NCI-H128 (cell line): ENCODE measurements around the gene FAM217B.
"Not testable (repeated sequence)": the region's sequence is repeated elsewhere in the genome, so short reads cannot be mapped to it uniquely, and the experiment has no call there.

Source experiments
- DNase-seq: peaks from one replicate; lab custom pipeline; 2025; ENCODE audit not compliant: unreplicated experiment; lab: John Stamatoyannopoulos, UW

FAM217B gene

DNA sequence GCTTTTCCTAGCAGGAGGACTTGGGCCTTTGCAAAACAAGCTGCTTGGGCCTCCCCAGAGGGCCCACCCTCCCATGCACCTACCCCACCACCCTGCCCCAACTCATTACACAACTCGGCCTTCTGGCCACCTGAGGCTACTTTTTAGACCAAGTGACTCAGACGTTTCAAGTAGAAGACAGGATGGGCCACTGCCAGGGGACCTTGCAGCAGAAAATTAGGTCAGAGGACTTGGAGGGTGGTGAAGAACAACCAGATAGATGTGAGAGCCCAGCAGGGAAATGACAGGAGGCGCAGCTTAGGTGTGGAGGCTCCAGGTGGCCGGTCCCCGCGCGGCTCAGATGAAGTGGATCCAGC, 1.5 kb upstream of the FAM217B start:
- no peak for DNase-seq

DNA sequence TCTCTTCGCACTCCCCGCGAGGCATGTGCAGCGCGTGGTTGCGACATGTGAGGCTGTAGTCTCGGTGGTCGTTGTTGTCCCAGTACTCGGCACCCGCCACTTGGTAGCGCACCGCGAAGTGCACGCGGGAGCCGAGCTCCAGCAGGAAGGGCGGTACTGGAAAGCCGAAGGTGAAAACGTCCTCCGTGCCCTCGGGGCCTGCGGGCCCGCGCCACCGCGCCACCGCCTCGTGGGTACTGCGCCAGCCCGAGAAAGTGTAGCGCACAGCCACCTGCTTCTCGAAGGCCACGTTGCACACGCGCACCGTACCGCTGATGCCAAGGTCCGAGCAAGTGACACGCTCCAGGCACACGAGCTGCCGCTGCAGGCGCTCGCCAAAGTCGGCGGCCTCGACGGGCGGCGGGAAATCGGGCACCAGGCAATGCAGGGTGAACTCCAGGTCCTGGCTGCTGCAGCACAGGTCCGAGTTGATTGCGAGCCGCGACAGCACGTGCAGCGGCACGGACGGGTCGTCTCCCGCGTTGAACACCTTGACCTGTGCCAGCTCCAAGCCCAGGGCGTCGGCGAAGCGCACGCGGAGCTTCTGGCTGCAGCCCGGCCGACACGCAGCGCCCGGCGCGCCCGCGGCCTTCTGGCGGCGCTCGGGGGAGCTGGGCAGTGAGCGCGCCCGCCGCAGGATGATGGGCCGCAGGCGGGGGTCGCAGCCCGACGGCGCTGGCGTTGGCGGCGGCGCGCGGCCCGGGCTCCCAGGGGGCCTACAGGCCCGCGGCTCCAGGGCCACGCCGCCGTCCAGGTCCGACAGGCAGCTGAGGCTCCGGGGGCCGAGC, 924 bp upstream of the FAM217B start:
- DNase-seq: no peak

DNA sequence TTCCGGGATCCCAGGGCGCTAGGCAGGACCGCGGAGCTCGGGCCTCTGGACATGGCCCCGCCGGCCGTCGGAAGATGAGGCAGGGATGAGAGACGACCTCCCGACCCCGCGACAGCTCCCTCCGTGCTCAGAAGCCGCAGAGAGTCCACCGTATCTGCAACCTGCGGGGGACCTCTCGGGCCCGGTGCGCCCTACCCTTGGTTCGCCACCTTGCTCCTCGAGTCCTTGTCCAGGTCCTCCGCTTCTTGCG, 385 bp upstream of the FAM217B start:
- no peak for DNase-seq

DNA sequence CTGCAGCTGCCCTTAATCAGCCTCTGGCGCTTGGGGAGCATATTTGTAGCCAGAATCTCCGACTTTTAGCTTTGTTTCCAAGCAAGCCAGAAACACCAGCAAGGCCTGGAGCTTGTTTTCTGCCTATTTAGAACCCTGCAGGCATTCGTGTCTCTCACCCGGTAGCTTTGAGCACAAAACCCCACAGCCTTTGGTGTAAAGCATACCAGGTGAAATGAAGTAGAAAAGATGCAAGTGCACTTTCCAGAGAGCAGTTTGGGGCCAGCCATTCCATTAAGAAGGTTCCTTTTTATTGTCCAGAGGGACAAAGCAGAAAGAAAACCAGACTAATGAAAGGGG, 736 bp downstream of the FAM217B start:
- DNase-seq: no peak

DNA sequence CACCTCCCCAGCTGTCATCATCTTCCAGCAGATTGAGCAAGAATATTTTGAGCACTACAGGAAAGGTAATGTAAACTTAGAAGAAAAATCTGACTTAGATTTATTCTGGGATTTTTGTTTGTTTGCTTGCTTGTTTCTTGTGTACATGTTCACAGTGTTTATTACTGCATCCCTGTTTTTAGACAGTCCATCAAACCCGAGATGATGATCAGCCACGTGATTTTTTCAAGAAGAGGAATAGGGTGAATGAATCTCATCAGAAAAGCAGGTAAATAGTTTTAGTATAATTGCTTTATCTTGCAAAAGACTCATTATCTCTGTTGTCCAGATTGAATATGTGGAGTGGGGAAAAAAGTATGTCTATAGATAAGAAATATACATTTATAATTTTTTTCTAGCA, 2.1 kb downstream of the FAM217B start:
- no peak for DNase-seq

DNA sequence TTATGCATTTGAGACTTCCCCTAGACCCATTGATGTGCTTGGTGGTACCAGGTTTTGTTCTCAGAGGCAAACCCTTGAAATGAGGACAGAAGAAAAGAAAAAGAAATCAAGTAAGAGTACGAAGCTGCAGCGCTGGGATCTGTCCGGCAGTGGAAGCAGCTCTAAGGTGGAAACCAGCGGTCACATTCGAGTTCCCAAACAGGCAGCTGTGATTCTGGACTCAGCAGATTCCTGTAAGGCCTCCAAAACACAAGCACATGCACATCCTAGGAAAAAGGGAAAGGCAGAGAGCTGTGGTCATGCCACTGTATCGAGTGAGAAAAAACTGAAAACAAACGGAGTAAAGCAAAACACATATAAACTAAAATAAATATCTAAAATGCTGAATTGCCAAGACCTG, 4.5 kb downstream of the FAM217B start:
- no peak for DNase-seq

DNA sequence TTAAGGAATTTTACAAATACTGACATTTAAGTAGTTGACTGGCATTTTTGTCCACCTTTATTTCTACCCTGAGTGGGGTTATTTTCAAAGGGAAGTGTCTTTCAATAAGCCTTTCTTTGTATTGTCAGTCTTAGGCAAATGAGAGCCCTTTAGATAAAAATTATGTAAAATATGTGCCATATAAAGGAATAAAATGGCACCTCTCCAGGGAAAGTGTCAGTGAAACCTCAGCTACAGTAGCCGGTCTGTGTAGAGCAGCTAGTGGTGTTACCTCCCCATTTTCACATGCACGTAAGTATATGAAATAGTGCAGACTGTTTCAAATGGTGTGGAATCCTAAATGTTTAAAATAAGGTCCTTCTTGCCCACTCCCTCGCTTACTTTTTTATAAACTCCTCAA, 5.0 kb downstream of the FAM217B start:
- no peak for DNase-seq

DNA sequence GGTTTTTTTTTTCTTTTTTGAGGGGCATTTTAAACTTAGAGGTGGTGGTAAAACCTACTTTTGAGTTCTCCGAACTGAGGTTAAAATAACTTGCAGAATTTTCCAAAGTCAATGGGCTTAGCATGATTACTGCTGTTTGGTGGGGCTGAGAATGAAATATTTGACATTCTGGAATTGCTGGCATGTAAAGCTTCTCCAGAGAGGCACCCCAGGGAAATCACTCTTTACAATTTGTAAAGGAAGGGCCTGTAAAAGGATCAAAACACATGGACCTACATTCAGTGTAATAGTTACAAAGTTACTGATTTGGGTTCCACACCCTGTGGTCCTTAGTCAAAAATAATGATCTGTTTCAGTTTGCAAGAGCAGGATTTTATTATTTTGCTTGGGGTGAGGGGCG, 5.5 kb downstream of the FAM217B start:
- no peak for DNase-seq

DNA sequence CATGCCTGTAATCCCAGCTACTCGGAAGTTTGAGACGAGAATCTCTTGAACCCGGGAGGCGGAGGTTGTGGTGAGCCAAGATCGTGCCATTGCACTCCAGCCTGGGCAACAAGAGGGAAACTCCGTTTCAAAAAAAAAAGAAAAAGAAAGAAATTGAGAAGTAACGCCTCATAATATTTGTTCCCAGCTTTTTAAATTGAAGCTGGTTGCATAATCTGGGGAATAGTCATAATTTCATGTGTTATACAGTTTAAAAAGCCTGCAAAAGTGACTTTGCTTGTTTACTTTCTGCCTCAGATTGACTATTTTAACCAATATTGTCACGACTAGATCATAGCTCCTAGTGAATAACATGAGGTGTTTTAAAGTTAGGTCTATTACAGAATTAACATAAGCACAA, 7.2 kb downstream of the FAM217B start:
- DNase-seq: no peak

DNA sequence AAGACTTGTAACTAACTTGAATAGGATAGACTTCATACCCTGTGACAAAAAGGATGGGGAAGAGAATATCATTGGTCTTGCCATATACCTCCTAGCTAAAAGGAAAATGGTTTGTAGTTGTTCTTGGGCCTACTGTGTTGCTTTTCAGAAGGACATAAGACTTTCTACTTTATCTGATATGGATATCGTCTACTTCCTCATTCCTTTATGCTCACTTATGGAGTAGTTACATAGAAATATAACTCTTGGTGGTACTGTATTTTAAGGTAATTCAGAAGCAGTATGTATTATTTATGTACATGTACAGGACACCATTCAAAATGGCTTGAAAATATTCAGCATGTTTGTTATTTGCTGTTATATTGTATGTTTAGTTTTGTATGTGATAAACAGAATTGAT, 8.0 kb downstream of the FAM217B start:
- DNase-seq: no peak

DNA sequence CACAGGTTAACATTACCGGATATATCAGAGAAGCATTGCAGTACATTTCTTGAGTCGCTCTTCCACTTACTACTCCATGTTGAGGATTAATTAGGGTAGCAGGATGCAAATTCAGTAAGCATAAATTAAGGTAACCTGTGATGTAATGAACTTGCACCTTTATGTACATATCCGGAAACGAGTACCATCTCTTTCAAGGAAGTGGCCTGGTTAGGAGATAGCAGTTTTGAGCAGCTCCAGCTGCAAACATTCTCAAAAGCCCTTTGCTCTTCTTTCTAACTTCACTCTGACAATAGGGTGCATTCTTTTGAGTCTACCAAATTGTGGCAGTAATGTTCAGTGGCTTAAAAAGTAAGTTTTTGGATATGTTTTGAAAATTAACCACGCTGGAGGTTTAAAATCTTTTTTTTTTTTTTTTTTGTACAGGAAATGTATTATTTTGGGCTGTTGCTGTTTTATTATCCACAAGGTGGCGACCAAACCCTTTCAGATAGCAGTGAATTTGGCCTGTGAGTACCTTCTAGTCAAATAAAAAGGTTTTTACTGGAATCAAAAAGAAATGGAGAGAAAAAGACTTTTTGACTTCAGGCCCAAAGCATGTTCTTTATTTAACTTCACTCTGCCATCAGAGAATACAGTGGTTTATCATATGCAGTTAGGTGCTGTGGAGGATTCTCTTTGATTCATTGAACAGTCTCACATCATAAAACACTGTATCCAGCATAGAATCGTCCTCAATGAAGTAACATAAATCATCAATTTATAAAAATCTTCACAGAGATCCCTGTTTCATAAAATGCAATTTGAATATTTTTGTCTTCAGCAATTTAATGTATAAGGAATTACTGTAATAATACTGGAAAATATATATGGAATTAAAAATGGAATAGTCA, 8.9 kb downstream of the FAM217B start:
- no peak for DNase-seq

DNA sequence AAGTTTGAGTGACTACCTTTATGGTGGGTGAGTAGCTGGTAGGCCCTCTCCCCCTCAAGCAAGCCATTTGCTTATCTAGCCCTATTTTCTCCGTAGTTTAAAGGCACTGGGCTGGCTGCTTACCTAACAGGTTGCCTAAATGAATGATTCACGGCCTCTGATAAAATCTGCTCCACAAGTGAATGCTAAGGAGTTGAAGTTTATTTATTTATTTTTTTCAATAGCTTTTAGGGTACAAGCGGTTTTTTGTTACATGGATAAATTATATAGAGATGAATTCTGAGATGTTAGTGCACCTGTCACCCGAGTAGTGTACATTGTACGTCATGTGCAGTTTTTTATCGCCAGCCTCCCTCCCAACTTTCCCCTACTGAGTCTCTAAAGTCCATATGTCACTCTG, 9.7 kb downstream of the FAM217B start:
- no peak for DNase-seq

DNA sequence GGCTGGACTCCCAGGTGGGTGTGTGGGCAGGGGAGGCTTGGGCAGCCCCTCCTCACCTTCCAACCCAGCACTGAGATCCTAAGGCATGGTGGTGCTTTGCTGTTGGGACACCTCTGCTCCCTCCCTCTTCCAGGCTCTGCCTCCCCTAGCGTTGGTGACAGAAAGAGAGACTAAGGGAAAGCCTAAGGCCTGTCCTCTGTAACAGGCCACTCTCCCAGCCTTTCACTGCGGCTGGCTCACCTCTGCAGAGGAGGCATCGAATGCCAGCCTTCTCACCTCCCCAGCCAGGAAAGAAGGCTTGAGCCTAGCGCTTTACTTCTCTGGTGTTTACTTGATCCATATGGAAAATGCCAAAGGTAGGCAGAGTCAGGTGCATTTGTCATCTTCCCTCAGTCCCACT, 14.5 kb downstream of the FAM217B start:
- no peak for DNase-seq

DNA sequence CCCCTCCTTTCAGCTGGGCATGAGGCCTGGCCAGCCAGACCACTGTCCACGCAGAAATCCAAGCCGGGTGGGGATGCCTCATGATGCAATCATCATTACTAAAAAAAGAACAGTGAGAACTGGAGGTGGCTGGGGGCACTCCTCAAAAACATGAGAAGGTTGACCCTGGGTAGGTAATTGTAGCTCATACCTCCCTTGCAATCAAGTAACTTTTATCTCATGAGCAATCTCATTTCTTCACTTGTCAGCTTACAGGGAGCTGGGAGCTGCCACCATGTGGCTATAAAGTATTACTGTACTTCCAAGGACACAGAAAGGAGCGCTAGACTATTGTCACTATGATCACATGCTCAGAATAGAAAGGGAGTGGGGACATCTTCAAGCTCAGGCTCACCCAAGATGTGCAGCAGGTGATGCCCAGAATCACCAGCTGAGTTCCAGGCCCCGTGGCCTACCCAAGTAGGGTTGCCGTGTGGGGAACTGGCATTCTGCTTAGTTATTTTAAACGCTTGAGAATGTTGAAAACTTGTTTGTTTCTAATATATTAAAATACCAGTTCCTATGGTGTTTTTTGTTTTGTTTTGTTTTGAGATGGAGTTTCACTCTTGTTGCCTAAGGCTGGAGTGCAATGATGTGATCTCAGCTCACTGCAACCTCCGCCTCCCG, 15.1 kb downstream of the FAM217B start:
- DNase-seq: no peak

DNA sequence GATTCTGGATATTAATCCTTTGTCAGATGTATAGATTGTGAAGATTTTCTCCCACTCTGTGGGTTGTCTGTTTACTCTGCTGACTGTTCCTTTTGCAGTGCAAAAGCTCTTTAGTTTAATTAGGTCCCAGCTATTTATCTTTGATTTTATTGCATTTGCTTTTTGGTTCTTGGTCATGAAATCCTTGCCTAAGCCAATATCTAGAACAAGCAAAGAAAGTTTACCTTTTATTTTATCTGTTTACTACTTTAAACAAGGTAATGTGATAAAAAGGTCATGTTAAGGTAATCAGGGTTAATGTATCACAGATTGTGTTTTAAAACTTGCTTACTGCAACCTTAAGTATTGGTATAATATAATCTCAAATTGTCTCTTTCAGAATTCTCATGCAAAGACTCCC, 17.4 kb downstream of the FAM217B start:
- not testable (repeated sequence) for DNase-seq

DNA sequence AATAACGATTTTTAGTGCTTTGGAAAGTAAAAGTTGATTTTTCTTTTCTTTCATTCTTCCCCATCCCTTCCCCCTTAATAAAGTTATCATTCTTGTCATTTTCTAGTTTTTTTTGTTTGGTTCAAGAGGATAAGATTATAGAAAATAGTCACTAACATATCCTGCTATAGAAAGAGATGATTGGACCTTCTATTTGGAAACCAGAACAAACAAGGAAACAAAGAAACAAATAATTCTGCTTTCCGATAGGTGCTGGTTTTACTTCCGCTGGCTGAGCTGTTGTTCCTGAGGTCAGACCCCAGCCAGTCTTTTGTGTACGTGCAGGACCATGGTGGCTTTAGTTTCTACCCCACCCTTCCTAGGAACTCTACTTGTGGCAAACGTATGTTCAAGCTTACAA, 17.9 kb downstream of the FAM217B start, which contains the start of gene CDH26:
Gene CDH26, plus strand, starts transcription at position 301 of the 400 bp plus-strand sequence. CDS start 304 bp downstream, outside the sequence.
- no peak for DNase-seq

DNA sequence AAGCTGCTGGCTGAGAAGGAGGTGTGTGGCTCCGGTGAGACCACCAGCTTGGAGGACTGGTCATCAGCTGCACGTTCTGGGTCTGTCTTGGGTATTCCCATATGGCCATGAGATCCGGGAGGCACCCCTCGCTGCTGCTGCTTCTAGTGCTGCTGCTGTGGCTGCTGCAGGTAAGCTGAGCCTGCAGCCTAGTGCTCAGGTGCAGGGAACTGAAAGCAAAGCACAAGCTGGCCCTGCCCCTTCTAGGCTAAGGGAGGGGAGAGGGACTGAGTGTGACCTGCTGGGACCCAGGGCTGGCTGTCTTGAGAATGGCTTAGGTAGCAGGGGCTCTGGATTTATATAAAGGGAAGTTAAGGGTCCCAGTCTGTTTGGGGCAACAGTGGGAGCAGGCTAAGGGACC, 18.4 kb downstream of the FAM217B start:
- DNase-seq: no peak

DNA sequence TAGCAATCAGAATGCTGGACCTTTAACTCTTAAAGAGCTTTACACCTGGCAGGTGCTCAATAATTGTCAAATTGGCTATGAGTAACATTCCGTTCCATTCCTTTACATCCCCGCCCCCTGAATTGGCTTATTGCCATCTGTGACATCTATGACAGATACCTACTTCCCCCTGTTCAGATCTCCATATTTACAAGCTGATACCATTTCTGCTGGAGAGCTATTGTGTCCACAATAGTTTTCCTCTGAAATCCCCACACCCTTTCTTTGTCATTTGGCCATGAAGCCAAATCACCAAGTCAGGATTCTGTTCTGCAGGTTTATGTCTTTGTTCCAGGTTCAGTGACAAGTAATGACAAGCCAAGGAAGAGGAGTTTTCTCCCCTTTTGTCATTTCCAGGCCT, 21.2 kb downstream of the FAM217B start:
- no peak for DNase-seq

DNA sequence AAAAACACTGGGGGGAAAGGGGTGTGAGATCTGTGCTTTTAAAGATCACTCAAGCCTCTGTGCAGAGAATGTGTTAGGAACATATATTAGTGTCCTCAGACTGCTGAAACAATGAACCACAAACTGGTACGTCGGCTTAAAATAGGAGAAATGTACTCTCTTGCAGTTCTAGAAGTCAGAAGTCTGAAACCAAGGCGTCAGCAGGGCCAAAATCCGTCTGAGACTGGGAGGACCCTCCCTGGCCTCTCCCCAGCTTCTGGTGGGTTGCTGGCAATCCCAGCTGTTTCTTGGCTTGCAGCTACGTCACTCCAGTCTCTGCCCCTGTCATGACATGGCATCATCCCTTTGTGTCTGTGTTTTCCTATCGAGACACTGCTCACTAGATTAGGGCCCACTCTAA, 22.0 kb downstream of the FAM217B start:
- no peak for DNase-seq

DNA sequence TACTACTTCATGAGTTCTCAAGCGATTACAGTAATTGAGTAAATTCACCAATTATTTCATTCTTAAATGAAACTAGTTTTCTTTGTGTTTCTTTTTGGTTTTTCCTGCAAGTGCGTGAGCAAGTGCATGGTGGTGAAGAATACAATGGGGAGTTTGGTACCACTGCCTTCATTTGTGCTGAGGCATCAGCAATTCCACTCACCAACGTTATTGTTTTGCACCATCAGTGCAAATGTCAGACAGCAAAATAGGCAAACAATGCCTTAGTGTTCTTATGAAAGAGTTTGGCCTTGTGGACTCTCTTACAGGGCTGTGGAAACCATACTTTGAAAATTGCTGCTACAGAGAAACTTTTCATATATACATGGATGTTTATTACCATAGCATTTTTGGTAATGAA, 26.2 kb downstream of the FAM217B start:
- no peak for DNase-seq

DNA sequence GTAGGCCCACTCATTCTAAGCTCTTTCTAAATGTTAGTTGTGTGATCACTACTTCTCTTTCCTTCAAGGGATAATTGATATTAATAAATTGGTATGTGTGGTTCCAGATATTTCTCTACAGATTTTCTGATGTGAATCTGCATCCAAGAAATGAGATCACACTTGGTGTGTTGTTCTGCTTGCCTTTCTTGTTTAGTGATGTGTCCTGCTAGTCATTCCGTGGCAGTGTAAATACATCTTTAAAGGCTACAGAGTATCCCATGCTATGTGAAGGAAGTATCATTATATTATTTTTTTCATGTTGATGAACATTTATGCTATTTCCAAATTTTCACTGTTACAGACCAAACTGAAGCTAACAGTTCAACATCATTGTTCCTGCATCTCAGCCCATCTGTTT, 31.2 kb downstream of the FAM217B start:
- no peak for DNase-seq
